ENCODE measurements around the gene TVP23C.
"Not testable (repeated sequence)": the region's sequence is repeated elsewhere in the genome, so short reads cannot be mapped to it uniquely, and the experiment has no call there.

The TVP23C gene

DNA sequence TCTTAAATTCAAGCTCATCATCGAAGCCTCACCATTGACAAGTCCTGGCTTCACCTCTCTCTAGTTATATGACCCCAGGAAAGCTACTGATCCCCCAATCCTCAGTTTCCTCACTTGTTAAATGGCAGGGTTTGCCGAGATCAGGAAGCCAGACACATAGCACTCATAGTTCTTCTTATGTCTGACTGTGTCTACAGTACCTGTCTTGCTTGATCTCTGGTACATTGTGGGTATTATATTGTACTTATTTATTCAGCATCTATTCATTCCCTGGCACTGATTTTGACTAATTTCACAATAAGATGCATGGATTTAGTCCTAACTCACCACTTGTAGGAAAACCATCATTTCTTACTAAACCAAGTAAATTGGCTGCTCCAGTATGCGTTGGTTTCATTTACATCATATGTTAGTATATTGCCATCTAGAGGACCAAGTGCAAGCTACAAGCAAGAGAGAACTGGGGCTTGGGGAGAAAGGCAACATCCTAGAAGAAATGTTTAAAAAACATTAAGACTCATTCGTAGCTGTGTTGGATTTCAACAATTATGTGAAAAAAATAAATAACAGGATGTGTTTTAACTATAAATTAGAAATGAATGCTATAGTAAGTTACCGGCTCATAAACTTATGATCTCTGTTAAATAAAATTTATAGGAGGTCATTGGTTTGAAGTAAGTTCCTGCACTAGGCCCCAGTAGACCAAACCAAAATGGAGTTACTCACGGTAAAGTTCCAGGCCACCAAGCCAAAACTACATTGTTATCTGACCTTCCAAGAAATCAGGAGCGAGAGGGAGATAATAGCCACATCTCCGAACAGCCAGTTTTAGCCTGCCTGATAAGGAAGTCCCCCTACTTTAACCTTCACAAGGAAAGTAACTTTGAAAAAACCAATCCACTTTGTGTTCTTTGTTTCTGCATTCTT, 36.7 kb downstream of the TVP23C start:
- DNase-seq: peak; percentile 18

DNA sequence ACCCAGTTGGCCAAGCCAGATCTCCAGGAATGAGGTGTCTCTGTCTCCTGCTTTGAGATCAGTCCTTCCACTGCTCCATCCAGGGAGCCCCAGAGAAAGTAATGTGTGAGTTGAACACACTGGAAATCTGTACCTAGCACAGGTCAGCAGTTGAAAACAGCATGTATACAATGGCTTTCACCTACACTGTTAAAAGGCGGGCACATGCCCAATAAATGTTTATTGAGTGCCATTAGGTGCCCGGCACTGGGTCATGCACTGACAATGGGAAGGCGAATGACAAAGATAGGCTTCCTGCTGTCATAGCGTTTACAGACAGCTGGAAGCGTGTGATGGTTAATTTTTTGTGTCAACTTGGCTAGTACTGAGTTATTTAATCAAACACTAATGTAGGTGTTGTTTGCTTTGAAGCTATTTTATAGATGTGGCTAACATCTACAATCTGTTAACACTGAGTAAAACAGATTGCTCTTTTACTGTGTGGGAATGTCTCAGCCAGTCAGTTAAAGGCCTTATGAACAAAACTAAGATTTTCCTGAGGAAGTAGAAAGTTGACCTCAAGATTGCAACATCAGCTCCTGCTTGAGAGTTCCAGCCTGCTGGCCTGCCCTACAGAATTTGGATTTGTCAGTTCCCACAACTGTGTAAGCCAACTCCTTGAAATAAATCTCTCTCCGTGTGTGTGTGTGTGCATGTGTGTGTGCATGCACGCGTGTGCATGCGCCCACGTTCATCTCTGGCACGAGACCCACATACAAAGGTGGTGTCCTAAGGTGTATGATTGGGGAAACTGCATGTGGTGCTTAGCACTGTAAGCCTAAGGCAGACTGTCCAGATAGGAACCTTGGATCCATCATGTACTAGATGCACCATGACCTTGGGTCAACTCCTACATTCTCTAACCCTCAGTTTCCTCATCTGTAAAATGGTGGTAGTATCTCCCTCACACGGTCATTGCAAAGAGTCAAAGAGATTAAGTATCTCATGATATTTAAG, 38.0 kb downstream of the TVP23C start:
- DNase-seq: not testable (repeated sequence)

DNA sequence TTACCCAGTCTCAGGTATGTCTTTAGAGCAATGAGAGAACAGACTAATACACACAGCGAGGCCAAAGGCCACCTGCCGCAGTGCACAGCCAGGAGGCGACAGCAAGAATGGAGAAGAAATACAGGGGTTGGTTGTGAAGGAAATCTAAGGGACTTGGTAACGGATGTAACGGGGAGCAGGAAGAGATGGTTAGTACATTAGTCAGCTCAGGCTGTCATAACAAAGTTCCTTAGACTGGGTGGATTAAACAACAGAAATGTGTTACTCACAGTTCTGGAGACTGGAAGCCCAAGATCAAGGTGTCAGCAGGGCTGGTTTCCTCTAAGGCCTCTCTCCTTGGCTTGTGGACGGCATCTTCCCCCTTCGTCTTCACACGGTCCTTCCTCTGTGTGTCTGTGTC, 47.1 kb downstream of the TVP23C start:
- no peak for DNase-seq

DNA sequence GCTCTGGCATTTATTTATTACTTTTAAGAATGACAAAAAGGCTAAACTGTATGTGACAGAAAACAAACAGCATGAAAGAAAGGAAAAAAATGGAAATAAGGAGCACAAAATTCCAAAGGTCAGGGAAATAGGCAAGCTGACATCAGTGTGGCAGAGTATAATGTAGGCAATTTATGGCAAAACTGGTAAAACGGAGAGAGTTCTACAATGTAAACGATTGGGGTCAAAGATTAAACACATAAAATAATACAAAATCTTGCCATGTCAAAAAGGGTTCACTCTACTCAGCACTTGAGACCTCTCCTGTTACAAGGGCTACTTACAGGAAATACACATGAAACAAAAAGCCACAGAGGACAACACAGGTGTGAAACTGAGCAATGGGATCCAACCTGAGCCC, 48.8 kb downstream of the TVP23C start:
- DNase-seq: no peak

DNA sequence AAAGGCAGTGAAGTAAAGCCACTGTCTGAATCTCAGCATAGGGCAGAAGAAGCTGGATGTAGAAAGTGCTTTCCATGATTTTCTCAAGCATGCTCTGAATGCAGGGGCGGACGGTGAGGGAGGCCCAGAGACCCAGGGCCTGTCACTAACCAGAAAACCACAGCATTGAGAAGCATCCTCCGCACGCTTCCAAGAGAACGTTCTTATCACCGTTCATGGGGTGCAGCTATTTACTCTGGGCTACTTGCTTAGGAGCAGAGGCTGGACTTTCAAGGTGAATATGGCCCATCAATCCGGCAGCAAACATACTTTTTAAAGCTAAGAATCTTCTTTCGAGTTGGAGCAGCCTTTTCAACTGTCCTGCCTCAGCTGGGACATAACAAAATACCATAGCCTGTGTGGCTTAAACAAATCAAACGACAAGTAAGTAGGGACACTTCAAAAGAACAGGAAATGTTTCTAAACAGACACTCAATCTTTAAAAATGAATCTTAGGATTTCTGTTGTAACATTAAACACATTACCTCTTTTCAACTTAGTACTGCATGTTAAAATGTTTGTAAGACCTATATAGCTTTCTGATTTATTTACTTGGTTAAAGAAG, 49.3 kb downstream of the TVP23C start:
- DNase-seq: no peak

DNA sequence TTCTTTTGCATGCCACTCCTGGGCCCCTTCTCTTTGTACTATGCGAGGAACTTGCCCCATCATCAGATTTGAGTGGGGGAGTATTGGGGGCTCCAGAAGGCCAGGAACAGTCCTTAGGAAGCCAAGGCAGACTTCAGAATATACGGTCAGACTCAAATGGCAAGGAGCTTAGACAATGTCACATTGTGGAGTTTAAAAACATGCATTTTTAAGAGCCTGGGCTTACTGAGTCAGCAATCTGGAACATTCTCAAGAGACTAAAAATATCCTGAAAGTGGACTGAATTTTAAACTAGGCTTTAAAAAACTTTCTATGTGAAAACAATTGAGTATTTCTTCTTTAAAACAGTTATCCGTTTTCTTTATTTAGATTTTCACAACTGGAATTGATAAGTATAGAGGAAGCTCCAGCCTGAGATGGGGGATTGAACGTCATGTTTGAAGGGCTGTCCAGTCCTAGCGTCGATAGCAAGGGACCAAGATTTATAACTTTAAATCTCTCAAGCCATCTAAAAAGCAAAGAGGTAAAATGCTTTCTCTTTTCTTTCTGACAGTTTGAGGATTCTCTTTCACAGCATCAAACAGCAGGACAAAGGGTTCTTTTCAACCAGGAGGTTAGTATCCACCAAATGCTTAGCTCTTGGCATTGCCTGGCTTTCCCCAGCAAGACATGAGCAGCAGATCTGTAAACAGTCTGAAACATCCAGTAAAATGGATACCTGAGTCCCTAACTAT, 50.1 kb downstream of the TVP23C start:
- DNase-seq: no peak

DNA sequence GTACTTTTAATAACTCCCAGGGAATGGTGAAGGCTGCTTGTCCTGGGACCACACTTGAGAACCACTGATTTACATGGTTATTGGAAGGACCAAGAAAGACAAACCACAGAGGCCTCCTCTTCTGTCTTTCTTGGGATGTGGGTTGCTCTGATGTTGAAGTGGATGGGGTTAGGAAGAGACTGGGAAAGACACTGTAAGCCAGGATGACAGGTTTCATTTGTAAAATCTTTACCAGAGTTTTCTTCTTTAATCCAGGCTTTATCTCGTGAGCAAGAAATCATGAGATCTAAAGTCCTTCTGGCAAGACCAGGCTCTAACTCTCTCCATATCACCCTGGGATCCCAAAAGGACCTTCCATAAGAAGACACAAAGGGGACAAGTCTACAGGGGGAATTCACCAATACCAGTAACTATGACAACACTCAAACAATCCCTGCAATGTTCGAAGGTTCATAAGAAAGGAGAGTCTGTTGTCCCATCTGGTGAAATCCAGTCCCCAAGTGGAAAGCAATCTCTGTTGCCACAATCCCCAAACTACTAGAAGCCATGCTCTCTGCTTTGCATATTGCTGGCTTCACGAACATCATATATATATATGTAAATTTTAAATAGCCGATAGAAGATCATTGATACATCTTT, 51.1 kb downstream of the TVP23C start:
- DNase-seq: no peak

DNA sequence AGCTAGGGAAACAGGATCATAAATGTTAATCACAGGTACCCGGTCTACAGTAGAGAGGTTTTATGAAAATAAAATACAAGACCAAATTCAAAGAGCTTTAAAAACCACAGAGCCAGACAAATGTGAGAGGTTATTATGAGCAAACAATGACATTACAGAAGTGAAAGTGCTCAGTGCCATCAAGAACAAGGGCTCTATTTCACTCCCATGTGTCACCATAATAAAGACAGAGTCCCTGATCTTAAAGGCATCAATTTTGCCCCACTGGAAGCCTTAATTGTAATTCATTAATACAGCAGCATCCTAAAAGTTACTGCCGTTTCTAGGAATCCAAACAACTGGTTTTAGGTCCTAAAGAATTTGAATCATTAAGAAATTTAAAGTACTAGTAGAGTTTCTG, 52.1 kb downstream of the TVP23C start:
- no peak for DNase-seq

DNA sequence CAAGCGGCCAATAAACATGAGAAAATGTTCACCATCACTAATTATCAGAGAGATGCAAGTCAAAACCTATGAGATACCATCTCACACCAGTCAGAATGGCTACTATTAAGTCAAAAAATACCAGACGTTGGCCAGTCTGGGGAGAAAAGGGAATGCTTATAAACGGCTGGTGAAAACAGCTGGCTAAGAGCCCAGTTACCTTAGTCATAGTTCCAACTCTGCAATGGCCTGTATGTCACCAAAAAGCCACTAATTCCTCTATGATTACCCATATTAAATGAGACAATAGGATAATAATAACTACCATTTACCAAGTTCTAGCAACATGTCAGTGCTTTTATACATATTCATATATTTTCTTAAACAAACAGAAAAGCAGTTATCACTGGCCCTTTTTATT, 52.9 kb downstream of the TVP23C start:
- DNase-seq: no peak

DNA sequence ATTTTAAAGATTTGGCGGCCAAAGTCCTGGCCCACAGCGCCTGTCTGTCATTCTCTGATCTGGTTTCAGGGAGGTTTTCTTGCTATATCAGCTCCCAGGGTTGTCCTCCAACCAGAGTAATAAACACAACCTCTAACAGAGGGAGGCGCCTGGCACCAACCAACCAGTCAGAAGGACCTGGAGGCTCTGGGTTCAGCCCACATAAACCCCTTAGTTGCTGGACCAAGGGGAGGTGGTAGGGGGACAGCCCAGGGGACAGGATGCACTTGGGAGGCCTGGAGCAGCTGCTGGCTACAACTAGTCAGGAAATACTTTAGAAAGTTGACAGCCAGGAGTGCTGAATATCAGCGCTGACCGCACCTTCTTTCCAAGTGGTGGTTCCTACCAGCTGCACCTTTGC, 54.2 kb downstream of the TVP23C start:
- DNase-seq: no peak

DNA sequence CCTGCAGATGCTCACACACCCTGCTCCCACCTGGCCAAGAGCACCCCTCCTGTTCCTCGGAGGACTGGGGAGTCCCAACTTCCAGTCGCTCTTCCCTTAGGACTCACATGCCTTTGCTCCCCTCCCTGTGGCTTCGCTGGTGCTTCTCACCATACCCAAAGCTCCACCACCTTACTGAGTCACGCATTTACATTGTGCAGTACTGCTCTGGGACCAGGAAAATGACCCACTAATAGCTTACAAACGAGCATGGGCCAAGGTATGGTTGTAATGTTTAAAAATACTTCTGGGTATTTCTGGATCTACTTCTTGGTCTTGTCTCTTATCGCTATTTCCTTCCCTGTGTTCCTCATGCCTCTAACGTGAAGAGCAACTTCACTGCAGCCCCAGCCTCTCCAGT, 54.8 kb downstream of the TVP23C start:
- no peak for DNase-seq

DNA sequence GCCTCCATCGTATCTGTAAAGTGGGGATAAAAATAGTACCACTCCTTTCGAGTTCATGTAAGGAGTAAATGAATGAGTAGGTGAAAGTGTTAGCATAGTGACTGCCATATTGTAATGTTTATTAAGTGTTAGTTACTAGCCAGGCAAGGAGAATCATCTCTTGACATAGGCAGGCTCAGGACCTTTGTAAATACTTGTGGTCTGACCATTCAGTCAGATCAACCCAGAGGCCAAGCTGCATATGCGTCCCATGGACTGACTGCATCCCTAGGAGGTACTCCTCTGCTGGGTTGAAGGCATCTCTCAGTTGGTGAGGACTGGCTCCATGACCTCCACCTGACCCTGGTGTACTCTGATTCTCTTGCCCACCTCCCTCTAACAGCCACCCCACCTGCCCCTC, 55.4 kb downstream of the TVP23C start:
- DNase-seq: no peak

DNA sequence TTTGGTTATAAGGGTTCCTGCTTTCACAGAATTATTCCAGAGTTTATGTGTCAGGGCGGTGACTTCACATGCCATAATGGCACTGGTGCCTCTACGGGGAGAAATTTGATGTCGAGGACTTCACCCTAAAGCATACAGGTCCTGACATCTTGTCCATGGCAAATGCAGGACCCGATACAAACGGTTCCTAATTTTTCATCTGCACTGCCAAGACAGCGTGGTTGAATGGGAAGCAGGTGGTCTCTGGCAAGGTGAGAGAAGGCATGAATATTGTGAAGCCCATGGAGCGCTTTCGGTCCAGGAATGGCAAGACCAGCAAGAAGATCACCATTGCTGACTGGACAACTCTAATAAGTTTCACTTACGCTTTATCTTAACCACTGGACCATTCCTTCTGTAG, 56.3 kb downstream of the TVP23C start:
- no peak for DNase-seq

DNA sequence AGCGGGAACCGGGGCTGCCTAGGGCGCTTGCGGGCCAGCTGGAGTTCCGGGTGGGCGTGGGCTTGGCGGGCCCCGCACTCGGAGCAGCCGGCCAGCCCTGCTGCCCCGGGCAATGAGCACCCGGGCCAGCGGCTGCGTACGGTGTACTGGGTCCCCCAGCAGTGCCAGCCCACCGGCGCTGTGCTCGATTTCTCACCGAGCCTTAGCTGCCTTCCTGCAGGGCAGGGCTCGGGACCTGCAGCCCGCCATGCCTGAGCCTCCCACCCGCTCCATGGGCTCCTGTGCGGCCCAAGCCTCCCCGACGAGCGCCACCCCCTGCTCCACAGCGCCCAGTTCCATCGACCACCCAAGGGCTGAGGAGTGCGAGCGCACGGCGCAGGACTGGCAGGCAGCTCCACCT, 57.6 kb downstream of the TVP23C start:
- not testable (repeated sequence) for DNase-seq

DNA sequence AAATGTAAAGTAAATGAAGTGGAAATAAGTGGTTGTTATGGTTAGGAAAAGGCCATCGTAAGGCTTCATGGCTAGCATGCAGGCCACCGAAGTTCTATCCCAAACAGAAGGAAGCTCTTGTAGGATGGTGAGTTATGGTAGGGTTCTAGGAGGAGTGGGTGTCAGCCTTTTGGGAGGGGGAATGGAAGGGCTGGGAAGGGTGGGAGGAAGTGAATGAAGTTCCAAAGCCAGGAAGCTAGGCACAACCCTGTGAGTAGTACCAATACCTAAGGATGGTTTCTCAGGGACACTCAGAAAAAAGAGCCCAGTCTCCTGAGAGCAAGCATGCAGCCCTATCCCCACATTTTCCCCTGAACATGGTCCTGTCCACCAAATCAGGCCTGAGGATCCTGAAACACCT, 59.6 kb downstream of the TVP23C start:
- DNase-seq: no peak

DNA sequence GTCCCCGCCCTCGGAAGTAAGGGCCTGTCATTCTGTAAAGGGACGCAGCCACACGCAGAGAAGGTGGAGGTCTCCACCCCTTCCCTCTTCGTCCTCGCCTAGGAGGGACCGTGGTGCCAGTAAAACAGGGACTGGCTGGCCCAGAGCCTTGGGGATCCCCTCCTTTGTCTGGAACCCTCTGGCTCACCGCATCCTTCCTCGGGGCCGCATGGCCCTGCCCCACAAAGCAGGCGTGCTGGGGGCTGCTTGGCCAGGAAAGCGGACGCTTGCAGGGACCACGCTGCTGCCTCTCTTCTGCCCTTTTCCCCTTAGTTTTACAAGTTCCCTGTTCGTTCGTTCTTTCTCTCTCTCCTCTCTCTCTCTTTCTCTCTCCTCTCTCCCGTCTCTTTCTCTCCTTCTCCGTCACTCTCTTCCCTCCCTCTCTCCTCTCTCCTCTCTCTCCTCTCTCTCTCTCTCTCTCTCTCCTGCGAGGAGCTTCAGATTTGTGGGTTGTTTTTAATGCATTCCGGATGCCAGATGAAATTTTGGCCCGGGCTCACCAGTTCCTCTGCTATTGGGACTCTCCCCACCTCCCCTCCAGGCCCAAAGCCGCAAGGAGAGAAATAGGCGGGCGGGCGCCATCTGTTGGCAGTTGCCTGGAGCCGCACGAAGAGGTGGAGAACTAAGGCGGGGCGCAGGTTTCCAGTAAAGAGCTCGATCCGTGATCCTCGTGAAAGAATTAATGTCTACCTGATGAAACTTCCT, 60.7 kb downstream of the TVP23C start:
- DNase-seq: peak; percentile 43

DNA sequence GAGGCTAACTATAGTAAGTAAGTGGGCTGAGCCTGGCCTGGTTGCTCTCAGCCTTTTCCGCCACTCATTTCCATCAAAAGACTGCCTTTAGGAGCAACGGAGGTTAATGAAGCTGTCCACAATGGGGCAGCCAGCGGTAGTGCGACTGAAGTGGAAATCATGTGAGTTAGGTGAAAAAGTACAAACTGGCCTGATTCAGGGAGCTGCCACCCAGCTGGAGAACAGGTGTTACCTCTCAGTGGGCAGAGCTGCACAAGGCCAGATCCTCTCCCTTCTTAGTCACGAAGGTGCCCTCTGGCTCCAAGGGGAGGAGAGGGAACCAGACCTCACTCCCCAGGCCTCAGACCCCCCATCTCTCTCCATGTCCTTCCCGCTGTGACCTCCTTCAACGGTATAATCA, 61.5 kb downstream of the TVP23C start:
- no peak for DNase-seq

DNA sequence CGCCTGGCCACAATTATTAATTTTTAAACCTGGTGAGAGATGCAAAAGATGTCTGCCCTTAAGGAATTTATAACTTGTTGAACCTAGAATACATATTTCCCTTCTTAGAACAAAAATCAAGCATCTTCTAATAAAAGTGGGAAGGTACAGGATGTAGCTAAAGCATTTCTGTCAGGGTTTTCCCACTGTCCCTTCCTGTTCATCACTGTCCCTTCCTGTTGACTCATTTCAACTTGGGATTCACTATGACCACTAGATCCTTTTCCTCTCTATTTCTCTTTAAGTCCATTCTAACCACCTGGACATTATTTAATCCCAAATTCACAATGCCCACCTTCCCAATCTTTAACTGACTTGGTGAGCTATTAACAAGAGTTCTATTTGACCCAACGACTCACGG, 62.0 kb downstream of the TVP23C start:
- DNase-seq: no peak

DNA sequence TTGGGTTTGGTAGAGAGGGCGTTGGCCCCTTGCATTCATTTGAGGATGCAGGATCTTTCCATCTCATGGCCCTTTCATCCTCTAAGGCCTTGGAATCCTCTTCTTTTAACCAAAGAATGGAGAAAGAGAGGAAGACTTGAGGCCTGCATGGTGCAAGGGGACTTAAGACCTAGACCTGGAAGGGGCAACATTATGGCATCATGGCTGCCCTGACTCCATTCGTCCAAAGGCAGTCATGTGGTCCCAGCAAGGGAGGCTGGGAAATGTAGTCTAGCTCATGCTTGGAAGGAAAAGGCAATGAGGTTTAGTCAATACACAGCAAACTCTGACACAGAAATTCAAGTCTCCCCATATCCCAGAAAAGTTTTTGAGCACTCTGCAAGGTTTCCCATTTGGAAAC, 65.2 kb downstream of the TVP23C start:
- no peak for DNase-seq

DNA sequence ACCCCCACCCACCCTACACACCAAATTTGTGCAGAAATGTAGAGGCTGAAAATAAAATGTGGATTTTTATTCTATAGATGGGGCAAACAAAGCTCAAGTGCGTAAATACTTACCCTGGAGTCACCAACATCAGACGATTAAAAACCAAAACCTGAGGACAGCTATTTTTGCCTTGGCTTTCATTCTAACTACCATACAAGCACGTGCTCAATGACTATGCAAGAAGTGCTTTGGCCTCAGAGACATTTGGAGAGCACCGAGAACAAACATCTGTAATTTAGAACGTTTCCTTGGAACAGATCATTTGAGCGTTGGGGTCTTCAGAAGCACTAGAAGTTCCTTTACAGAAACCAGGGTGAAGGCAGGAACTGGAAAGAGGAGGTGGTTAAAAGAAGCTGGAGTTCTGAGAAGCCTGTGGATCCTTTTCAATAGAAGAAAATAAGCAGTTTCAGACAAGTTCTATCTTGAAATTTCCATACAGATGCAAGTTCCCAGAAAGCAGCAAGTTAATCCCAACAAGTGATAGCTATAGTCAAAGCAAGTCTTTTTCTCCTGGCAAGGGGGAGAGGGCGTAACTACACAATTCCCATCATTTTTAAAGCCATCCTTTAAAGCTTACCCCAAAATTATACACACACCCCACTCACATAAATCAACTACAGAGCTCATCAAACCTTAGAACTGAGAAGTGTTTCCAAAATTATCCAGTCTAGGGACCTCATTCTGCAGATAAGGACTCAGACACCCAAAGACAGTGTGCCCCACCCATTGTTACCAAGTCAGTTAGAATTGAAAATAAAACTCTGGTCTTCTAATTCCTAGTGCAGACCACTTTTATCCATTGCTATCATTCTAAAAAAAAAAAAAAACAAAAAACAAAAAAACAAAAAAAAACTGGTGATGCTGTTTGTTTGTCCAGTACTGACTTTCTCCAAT, 66.3 kb downstream of the TVP23C start:
- no peak for DNase-seq
